Measurements from ENCODE around the gene ROR2. TPM values are rescaled to one million over a fixed set of nuclear protein-coding genes. Genes with fewer than 3 reads are reported as not detected.

The ROR2 gene
- total and polyA plus RNA-seq, 2 of the 8 experiments (the other 6 are each of a cell fraction or from before 2014, with no cell fraction given) = 2.7 to 4.3 TPM

DNA sequence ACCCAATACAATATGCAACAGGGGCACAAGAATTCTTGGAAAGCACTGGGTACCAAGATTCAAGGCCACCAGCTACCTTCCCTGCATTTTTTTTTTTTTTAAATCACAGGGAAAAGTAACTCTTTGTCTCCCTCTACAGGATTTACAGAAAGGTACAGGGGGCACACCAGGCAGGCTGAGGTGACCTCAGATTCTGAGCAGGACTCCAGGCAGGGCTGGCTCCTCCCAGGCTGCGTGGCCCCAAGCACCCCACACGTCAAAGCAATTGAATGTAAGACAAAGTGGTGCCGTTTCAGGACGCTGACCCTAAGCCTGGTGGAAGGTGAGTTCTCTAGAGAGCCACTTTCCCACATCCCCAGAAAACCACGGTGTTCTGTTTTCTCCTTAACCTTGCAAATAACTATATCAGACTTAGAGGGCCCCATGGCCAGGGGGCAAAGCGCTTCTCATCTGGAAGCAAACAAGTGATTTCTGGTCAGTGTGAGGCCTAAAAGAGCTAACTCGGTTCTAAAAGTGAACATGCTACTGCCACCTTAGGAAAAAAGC lies 222.6 kb downstream of the ROR2 start:
- Histone ChIP-seq H2AFZ (ENCODE audit: low read length) (0 out of 2 replicates have a peak overlapping the region, but pooled peaks have one; percentile 59), H3K56ac (replicated peaks; ENCODE audit: insufficient read length, low read depth, low read length) (no peak overlapping the region), H3K9ac (replicated peaks in 1 of 4; ENCODE audit: extremely low read depth in 1 of 4, low read depth in 3 of 4, low read length in 3 of 4) (no peak overlapping the region), H2BK20ac (ENCODE audit: low read length) (no peak overlapping the region), H3K79me1 (ENCODE audit: low read depth, low read length) (no peaks in the 10 kb centered on the region), H3K4me3 (ENCODE audit: extremely low read depth in 1 of 4, insufficient read depth in 2 of 4, low read depth in 3 of 4, low read length in 4 of 4) (no peak overlapping the region), H3K4me2 (ENCODE audit: insufficient read depth in 1 of 2, low read depth in 2 of 2, low read length in 2 of 2) (no peak overlapping the region), H3K27ac (ENCODE audit: low read depth, low read length) (no peak overlapping the region), H2BK15ac (ENCODE audit: low read length) (no peak overlapping the region), H4K20me1 (replicated peaks in 1 of 2; ENCODE audit: control insufficient read depth in 1 of 2, insufficient read depth in 2 of 2, low read length in 2 of 2) (no peaks in the 10 kb centered on the region), H3K4me1 (replicated peaks in 1 of 4; ENCODE audit: control insufficient read depth in 3 of 4, insufficient read depth in 4 of 4, low read length in 3 of 4) (no peaks in the 10 kb centered on the region), H2AK5ac (ENCODE audit: low read depth, low read length) (no peak overlapping the region), H2BK120ac (replicated peaks; ENCODE audit: low read depth, low read length) (no peak overlapping the region), H3K14ac (ENCODE audit: insufficient read length) (no peak overlapping the region), H3K4ac (replicated peaks; ENCODE audit: insufficient read length, low read depth, low read length) (no peak overlapping the region), H3K23me2 (ENCODE audit: low read depth, low read length) (no peaks in the 10 kb centered on the region), H4K8ac (ENCODE audit: extremely low read depth, insufficient read depth, low read length) (0 out of 2 replicates have a peak overlapping the region, but pooled peaks have one; percentile 81), H3K18ac (ENCODE audit: extremely low read depth, low read length) (no peak overlapping the region), H3K9me3 (ENCODE audit: insufficient read depth in 2 of 2, low read depth in 1 of 2, low read length in 1 of 2) (no peaks in the 10 kb centered on the region; a peak in 1 of 4 replicates), H3K36me3 (ENCODE audit: control insufficient read depth in 2 of 4, insufficient read depth in 4 of 4, low read length in 3 of 4) (no peaks in the 10 kb centered on the region; a peak in 1 of 8 replicates), H4K5ac (ENCODE audit: insufficient read length, low read depth, low read length) (no peak overlapping the region), H2BK12ac (ENCODE audit: low read depth, low read length) (no peak overlapping the region), H3K79me2 (ENCODE audit: control insufficient read depth in 1 of 2, insufficient read depth in 2 of 2, low read length in 2 of 2) (no peaks in the 10 kb centered on the region), H2BK5ac (ENCODE audit: low read depth, low read length) (no peak overlapping the region), H3K23ac (ENCODE audit: insufficient read length) (no peak overlapping the region), H3K27me3 (replicated peaks in 1 of 4; ENCODE audit: control insufficient read depth in 3 of 4, extremely low read depth in 1 of 4, insufficient read depth in 3 of 4, low read length in 3 of 4) (no peaks in the 10 kb centered on the region), H4K91ac (replicated peaks; ENCODE audit: insufficient read length, low read length) (no peak overlapping the region)
- DNase-seq (ENCODE audit: low read depth in 1 of 2, low spot score in 2 of 2) (peak; percentile 21 to 61), FAIRE-seq (peak; percentile 70)
- TF ChIP-seq CBX8 (IDR thresholded peaks at IDR 0.05; ENCODE audit: borderline replicate concordance, low read depth, low read length) (no peak), TBP (IDR thresholded peaks at IDR 0.05; ENCODE audit: low read depth, low read length) (no peak), RAD21 (IDR thresholded peaks at IDR 0.05 in 1 of 2, conservative IDR thresholded peaks at IDR 0.05 in 1 of 2; ENCODE audit: low read depth in 2 of 2, low read length in 2 of 2) (peak; percentile 78 to 85)
- TF ChIP-seq, protein P1, sequence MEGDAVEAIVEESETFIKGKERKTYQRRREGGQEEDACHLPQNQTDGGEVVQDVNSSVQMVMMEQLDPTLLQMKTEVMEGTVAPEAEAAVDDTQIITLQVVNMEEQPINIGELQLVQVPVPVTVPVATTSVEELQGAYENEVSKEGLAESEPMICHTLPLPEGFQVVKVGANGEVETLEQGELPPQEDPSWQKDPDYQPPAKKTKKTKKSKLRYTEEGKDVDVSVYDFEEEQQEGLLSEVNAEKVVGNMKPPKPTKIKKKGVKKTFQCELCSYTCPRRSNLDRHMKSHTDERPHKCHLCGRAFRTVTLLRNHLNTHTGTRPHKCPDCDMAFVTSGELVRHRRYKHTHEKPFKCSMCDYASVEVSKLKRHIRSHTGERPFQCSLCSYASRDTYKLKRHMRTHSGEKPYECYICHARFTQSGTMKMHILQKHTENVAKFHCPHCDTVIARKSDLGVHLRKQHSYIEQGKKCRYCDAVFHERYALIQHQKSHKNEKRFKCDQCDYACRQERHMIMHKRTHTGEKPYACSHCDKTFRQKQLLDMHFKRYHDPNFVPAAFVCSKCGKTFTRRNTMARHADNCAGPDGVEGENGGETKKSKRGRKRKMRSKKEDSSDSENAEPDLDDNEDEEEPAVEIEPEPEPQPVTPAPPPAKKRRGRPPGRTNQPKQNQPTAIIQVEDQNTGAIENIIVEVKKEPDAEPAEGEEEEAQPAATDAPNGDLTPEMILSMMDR (IDR thresholded peaks at IDR 0.05; ENCODE audit: control extremely low read depth in 1 of 3, insufficient read depth in 1 of 3, low read depth in 1 of 3, low read length in 3 of 3) = peak; percentile 38 to 75 (median 70)
- ChIA-PET POLR2A (ENCODE audit: partially characterized antibody) (interaction anchor here (0.6 kb wide), 1 partner anchor 14 kb away, joined by 3 read pairs; no protein-coding TSS in a partner anchor), CTCF (ENCODE audit: partially characterized antibody) (interaction anchor here (0.6 to 5.4 kb wide), 31 partner anchors 8 to 1450 kb away, joined by 3 to 20 read pairs (median 4); no protein-coding TSS in a partner anchor)
- WGBS, 2 experiments (ENCODE audit: extremely low coverage in 1 of 2, insufficient coverage in 1 of 2, insufficient read length in 1 of 2, insufficient replicate concordance in 2 of 2, low coverage in 1 of 2, low lambda C conversion rate in 2 of 2, missing lambda C conversion rate in 1 of 2) = 46% methylated on average over 7 of the region's 7 CpGs; no CpG with 5 or more reads in 1 of the 2 experiments

Data from H1 (cell line).